HepG2 (cell line): ENCODE data around the gene TH. TPM values are rescaled to one million over a fixed set of nuclear protein-coding genes. Genes with fewer than 3 reads are reported as not detected.

Experiments used
- AGO2 ChIP-seq: fragments of 200-400 bp; formaldehyde crosslinking; optimal IDR thresholded peaks from 2 replicates; pipeline ENCODE3; 2017; ENCODE audit warnings: mild to moderate bottlenecking, low read depth, low read length, moderate library complexity
- BCLAF1 ChIP-seq: fragments of 450-650 bp; IDR thresholded peaks from 2 replicates; pipeline ENCODE4 v1.6.1; 2017; ENCODE audit warnings: mild to moderate bottlenecking
- BRD4 ChIP-seq: sonication (generic); formaldehyde crosslinking; IDR thresholded peaks from 2 replicates; pipeline ENCODE4 v1.4.0; 2020; ENCODE audit warnings: missing genetic modification reagents
- HNRNPL ChIP-seq: fragments of 200-400 bp; formaldehyde crosslinking; IDR thresholded peaks from 2 replicates; pipeline ENCODE4 v1.6.1; 2017; ENCODE audit warnings: mild to moderate bottlenecking, low read depth, low read length
- HOXD1 ChIP-seq: sonication (generic); formaldehyde crosslinking; IDR thresholded peaks from 2 replicates; pipeline ENCODE4 v1.5.0; 2020; ENCODE audit warnings: missing genetic modification reagents
- IKZF5 ChIP-seq: IDR thresholded peaks from 2 replicates; pipeline ENCODE4 v1.6.1; 2018; ENCODE audit warnings: missing genetic modification reagents, mild to moderate bottlenecking, missing compliant biosample characterization
- KLF9 ChIP-seq: IDR thresholded peaks from 2 replicates; pipeline ENCODE4 v1.6.1; 2016; ENCODE audit warnings: low read depth
- PHF21A ChIP-seq: sonication (generic); formaldehyde crosslinking; IDR thresholded peaks from 2 replicates; pipeline ENCODE4 v1.5.0; 2020; ENCODE audit warnings: mild to moderate bottlenecking, missing genetic modification reagents
- PTBP1 ChIP-seq: fragments of 200-400 bp; formaldehyde crosslinking; IDR thresholded peaks from 2 replicates; pipeline ENCODE4 v1.6.1; 2018; ENCODE audit warnings: low read length, low read depth; ENCODE audit not compliant: poor library complexity, severe bottlenecking
- RARA ChIP-seq: IDR thresholded peaks from 2 replicates; pipeline ENCODE4 v1.6.1; 2016; ENCODE audit warnings: missing genetic modification reagents, missing compliant biosample characterization
- RFXAP ChIP-seq: sonication (generic); formaldehyde crosslinking; IDR thresholded peaks from 2 replicates; pipeline ENCODE4 v1.4.0; 2020; ENCODE audit warnings: missing genetic modification reagents, borderline replicate concordance
- SRSF9 ChIP-seq: fragments of 200-400 bp; formaldehyde crosslinking; IDR thresholded peaks from 2 replicates; pipeline ENCODE4 v1.6.1; 2018; ENCODE audit warnings: borderline replicate concordance, mild to moderate bottlenecking, low read depth, low read length; ENCODE audit not compliant: insufficient read depth, poor library complexity, severe bottlenecking
- THAP11 ChIP-seq: IDR thresholded peaks from 2 replicates; pipeline ENCODE4 v1.6.1; 2016; ENCODE audit warnings: missing biosample characterization, missing genetic modification reagents
- ZFP1 ChIP-seq: IDR thresholded peaks from 2 replicates; pipeline ENCODE4 v1.6.1; 2016
- ZNF235 ChIP-seq: sonication (generic); formaldehyde crosslinking; IDR thresholded peaks from 2 replicates; pipeline ENCODE4 v1.8.1; 2023; ENCODE audit warnings: mild to moderate bottlenecking, missing genetic modification reagents, borderline replicate concordance
- ZNF510 ChIP-seq: sonication (generic); formaldehyde crosslinking; IDR thresholded peaks from 2 replicates; pipeline ENCODE4 v1.4.0; 2020; ENCODE audit warnings: low read depth, mild to moderate bottlenecking, missing genetic modification reagents
- ZNF570 ChIP-seq: sonication (generic); formaldehyde crosslinking; IDR thresholded peaks from 2 replicates; pipeline ENCODE4 v1.4.0; 2020; ENCODE audit warnings: mild to moderate bottlenecking, missing genetic modification reagents, borderline replicate concordance
- ZNF800 ChIP-seq: sonication (generic); formaldehyde crosslinking; IDR thresholded peaks from 2 replicates; pipeline ENCODE4 v1.4.0; 2020; ENCODE audit warnings: missing genetic modification reagents
- polyA plus RNA-seq, 8 experiments: library from polyadenylated mRNA; depleted of rRNA in 3 of 8; stranded (reverse) in 7 of 8; unstranded in 1 of 8; fragments of >200 nt; fragmentation: Illumina TruSeq in 4 of 8; extraction: Trizol in 4 of 8; gene quantifications; 2 replicates each; pipeline versions ENCODE4 v1.2.1 to v1.2.3, GENCODE V29; 2011 to 2016; ENCODE audit warnings: low read depth in 4 of 8, missing spikeins in 1 of 8, mixed read lengths in 1 of 8; ENCODE audit not compliant: insufficient read depth in 1 of 8
- total RNA-seq, 5 experiments: library from RNA; depleted of rRNA; stranded (reverse); fragments of >200 nt; fragmentation: Illumina TruSeq; extraction: Trizol; gene quantifications; 2 replicates each; pipeline ENCODE4 v1.2.3, GENCODE V29; 2016; ENCODE audit warnings: low read depth in 1 of 5
- TF ChIP-seq, protein P1 (sequence below): sonication (generic); formaldehyde crosslinking; IDR thresholded peaks from 2 replicates; pipeline ENCODE4 v1.9.0; 2021; ENCODE audit warnings: missing genetic modification reagents, borderline replicate concordance
- TF ChIP-seq, protein P2 (sequence below): sonication (generic); formaldehyde crosslinking; IDR thresholded peaks from 2 replicates; pipeline ENCODE4 v1.5.0; 2020; ENCODE audit warnings: missing genetic modification reagents, mild to moderate bottlenecking, borderline replicate concordance

TH gene
- total and polyA plus RNA-seq, 2 of the 13 experiments (the other 11 are each of a cell fraction or from before 2014, with no cell fraction given): 0.36 TPM; not detected in 1

DNA sequence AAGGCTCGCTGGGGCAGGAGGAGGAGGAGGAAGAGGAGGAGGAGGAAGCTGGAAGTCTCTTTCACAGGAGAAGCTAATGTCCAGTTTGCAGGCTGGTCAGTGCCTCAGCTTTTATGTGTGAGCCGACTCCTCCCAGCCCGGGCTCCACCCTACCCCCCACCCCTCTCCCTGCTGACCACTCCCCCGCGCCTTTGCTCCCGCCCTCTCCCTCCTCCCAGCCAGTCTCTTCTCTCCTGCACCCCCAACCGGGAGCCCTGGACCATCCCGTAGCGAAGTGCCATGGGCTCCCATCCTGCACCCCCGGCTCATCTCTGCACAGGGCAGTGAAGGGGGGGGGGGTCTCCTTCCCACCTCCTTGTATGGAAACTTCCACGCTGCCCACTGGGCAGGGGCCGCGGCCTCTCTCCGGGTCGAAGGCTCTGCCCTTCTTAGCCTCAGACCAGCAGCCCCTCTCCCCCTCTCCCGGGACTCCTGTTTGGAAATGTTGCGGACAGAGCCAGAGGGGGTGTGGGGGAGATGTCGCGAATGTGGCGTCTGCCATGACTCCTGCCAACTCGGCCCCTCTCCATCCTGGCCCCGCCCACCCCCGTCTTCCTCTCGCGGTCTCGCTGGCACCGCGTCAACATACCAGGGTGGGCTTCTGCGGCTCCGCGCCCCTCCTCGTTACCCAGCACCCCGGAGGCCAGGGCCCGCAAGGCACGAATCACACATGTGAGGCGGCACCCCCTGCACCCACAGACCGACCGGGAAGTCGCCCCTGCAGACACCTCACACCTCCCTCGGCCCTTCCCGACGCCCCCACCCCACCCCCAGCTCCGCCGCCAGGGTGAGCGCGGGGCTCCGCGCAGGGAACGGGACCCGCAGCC lies 34.2 kb downstream of the TH start (continued):
- peak; percentile 84; the same call in 1 of the 2 replicates for TF ChIP-seq HNRNPL
- no peak; the same call in 1 of the 2 replicates for TF ChIP-seq RARA (CRISPR knock-in tag)
- TF ChIP-seq ZNF510 (CRISPR knock-in tag): no peak
- no peak for TF ChIP-seq SRSF9
- TF ChIP-seq ZNF235 (CRISPR knock-in tag): no peak
- TF ChIP-seq HOXD1: no peak
- 0 out of 2 replicates have a peak, but pooled peaks have one; percentile 12 for TF ChIP-seq ZFP1 (CRISPR knock-in tag)
- TF ChIP-seq, protein P1, sequence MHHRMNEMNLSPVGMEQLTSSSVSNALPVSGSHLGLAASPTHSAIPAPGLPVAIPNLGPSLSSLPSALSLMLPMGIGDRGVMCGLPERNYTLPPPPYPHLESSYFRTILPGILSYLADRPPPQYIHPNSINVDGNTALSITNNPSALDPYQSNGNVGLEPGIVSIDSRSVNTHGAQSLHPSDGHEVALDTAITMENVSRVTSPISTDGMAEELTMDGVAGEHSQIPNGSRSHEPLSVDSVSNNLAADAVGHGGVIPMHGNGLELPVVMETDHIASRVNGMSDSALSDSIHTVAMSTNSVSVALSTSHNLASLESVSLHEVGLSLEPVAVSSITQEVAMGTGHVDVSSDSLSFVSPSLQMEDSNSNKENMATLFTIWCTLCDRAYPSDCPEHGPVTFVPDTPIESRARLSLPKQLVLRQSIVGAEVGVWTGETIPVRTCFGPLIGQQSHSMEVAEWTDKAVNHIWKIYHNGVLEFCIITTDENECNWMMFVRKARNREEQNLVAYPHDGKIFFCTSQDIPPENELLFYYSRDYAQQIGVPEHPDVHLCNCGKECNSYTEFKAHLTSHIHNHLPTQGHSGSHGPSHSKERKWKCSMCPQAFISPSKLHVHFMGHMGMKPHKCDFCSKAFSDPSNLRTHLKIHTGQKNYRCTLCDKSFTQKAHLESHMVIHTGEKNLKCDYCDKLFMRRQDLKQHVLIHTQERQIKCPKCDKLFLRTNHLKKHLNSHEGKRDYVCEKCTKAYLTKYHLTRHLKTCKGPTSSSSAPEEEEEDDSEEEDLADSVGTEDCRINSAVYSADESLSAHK (CRISPR knock-in tag): no peak
- no peak for TF ChIP-seq RFXAP (CRISPR knock-in tag)
- TF ChIP-seq AGO2: peak; percentile 95
- peak; percentile 15; the same call in 1 of the 2 replicates for TF ChIP-seq IKZF5
- TF ChIP-seq BRD4 (CRISPR knock-in tag): no peak
- no peak; the same call in 1 of the 2 replicates for TF ChIP-seq ZNF800 (CRISPR knock-in tag)
- peak; percentile 48; the same call in 1 of the 2 replicates for TF ChIP-seq ZNF570 (CRISPR knock-in tag)
- no peak for TF ChIP-seq BCLAF1
- TF ChIP-seq PHF21A (CRISPR knock-in tag): no peak
- TF ChIP-seq THAP11 (CRISPR knock-in tag): no peak
- TF ChIP-seq PTBP1: no peak
- TF ChIP-seq KLF9 (CRISPR knock-in tag): no peak
- TF ChIP-seq, protein P2, sequence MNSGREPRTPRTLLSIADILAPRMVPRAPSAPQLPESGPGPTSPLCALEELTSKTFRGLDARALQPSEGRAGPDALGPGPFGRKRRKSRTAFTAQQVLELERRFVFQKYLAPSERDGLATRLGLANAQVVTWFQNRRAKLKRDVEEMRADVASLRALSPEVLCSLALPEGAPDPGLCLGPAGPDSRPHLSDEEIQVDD (CRISPR knock-in tag): no peak
